Right atrium auricular region (tissue), 2 donors: ENCODE results near the gene MGMT. TPM values are rescaled to one million over a fixed set of nuclear protein-coding genes. Genes with fewer than 3 reads are reported as not detected.

Experiments used
- DNase-seq: peaks from one replicate; pipeline ENCODE4 v3.0.0-alpha.2; 2019; ENCODE audit warnings: low spot score
- H3K27ac ChIP-seq, 2 donors: fragments of 200-600 bp; sonication (generic); 1 replicate in 1 of 2; 2 replicates in 1 of 2; pipeline ENCODE4 v1.5.1; 2016 to 2019
- H3K27me3 ChIP-seq, 2 donors: fragments of 200-600 bp; sonication (generic); one replicate each; pipeline versions ENCODE4 v1.5.1 to v1.6.0; 2017 to 2019
- H3K36me3 ChIP-seq: fragments of 200-600 bp; sonication (generic); one replicate; pipeline ENCODE4 v1.5.1; 2016
- H3K4me1 ChIP-seq, 2 donors: fragments of 200-600 bp; sonication (generic); one replicate each; pipeline versions ENCODE4 v1.5.1 to v1.6.0; 2017 to 2019
- H3K4me3 ChIP-seq, 2 donors: fragments of 200-600 bp; sonication (generic); 1 replicate in 1 of 2; 2 replicates in 1 of 2; pipeline ENCODE4 v1.5.1; 2017 to 2019; ENCODE audit warnings: mild to moderate bottlenecking in 1 of 2, moderate library complexity in 1 of 2
- H3K9me3 ChIP-seq, 2 donors: fragments of 200-600 bp; sonication (generic); one replicate each; pipeline ENCODE4 v1.5.1; 2019
- total RNA-seq, 2 donors: library from RNA; depleted of rRNA; stranded (reverse); fragments of >200 nt; gene quantifications; one replicate each; pipeline ENCODE4 v1.1.0, GENCODE V29; 2016
- TF ChIP-seq, protein P1 (sequence below), 2 donors: fragments of 200-600 bp; sonication (generic); IDR thresholded peaks; one replicate each; pipeline ENCODE4 v1.5.1; 2019; ENCODE audit warnings: antibody characterized with exemption in 2 of 2

Gene MGMT
- total RNA-seq, 2 donors from 2014 or later: 18.2 to 19.2 TPM

DNA sequence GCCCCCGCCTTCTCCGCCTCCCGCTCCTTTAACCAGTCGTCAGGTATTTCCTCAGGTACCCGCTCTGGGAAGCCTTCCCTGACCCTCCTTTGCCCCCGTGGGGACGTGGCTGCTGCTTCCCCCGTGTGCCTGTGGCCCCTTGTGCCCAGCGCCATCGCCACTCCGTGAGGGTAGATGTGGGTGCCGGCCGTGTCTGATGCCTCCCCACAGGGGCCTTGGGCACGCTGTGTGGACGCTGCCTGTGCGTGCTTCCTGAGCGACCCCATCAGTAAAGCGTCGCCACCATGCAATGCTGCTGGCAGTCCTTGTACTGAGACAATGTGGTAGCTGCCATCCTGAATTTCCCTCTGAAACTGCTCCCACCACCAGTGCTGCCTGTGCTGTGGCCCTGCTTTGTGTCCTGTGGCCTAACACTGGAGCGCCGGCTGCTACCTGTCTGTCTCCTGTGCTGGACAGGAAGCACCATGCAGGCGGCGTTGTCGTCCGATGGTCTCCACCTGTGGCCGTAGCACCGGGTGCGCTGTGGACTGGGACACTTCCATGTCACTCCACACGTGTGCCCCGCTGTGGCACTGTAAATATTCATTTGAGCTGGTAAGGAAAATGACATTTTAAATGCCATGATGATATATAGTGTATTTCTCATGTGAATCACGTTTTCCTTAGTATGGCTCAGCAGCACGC, 213.8 kb downstream of the MGMT start:
- no peaks in the 10 kb centered on the region for H3K27me3 ChIP-seq
- TF ChIP-seq, protein P1, sequence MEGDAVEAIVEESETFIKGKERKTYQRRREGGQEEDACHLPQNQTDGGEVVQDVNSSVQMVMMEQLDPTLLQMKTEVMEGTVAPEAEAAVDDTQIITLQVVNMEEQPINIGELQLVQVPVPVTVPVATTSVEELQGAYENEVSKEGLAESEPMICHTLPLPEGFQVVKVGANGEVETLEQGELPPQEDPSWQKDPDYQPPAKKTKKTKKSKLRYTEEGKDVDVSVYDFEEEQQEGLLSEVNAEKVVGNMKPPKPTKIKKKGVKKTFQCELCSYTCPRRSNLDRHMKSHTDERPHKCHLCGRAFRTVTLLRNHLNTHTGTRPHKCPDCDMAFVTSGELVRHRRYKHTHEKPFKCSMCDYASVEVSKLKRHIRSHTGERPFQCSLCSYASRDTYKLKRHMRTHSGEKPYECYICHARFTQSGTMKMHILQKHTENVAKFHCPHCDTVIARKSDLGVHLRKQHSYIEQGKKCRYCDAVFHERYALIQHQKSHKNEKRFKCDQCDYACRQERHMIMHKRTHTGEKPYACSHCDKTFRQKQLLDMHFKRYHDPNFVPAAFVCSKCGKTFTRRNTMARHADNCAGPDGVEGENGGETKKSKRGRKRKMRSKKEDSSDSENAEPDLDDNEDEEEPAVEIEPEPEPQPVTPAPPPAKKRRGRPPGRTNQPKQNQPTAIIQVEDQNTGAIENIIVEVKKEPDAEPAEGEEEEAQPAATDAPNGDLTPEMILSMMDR (IDR thresholded peaks at IDR 0.05): no peak
- no peak overlapping the region for H3K4me3 ChIP-seq
- no peaks in the 10 kb centered on the region for H3K9me3 ChIP-seq
- no peaks in the 10 kb centered on the region for H3K36me3 ChIP-seq
- DNase-seq: no peak
- H3K4me1 ChIP-seq: no peaks in the 10 kb centered on the region
- H3K27ac ChIP-seq: no peak overlapping the region

DNA sequence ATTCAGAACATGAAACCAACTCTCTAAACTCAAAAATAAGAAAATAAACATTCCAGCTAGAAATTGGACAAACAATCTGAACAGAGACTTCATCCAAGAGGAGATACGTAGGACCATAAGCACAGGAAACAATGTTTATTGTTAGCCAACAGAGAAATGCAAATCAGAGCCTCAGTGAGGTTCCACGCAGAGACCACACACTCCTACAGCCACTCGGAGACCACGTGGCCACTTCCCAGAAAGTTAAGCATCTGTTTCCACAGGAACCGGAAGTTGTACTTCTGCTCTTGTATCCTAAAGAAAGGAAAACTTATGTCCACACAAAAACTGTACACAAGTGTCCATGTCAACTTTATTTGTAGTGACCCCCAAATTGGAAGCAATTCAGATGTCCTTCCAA, 214.8 kb downstream of the MGMT start:
- H3K27me3 ChIP-seq: no peaks in the 10 kb centered on the region
- TF ChIP-seq, protein P1 (IDR thresholded peaks at IDR 0.05): no peak
- no peak overlapping the region for H3K4me3 ChIP-seq
- no peak for DNase-seq
- no peak overlapping the region for H3K27ac ChIP-seq
- H3K4me1 ChIP-seq: no peaks in the 10 kb centered on the region
- no peaks in the 10 kb centered on the region for H3K9me3 ChIP-seq
- H3K36me3 ChIP-seq: no peaks in the 10 kb centered on the region

DNA sequence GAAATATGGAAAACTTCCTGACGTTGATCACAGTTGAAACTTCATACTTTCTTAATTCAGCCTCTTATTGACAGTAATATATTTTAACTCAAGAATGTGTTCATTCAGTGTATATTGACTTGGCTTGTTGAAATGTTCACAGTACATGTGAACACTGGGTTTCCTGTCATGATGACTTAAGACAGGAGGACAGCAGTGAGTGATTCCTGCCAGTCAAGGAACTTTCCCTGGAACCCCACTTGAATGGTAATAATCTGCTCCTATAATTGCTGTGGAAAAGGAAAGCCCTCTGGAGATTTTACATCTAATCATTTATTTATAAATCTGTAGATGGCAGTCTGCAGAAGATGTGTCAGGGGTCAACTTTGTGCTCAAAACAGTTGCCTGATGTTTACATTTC, 216.5 kb downstream of the MGMT start:
- Histone ChIP-seq H3K9me3 (no peaks in the 10 kb centered on the region), H3K4me1 (no peaks in the 10 kb centered on the region), H3K27ac (no peak overlapping the region), H3K36me3 (no peaks in the 10 kb centered on the region), H3K4me3 (no peak overlapping the region), H3K27me3 (no peaks in the 10 kb centered on the region)
- no peak for DNase-seq
- TF ChIP-seq, protein P1 (IDR thresholded peaks at IDR 0.05): no peak

DNA sequence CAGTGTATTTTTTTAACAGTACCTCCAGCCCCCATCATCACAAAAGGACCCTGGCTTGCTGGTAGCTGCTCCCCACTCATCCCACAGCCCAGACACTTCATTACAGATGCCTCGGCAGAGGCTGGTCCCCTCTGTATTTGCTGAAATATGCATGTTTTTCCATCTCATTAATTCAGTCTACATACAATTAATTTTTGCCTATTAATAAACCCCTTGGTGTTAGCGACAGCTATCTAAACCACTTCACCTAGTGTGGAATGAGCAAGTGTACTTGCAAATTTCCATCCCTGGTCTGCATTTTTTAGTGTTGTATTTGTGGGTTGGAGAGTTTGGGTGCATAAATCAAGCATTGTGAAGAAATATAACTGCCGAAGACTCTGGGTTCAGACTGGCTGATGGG, 216.9 kb downstream of the MGMT start:
- TF ChIP-seq, protein P1 (IDR thresholded peaks at IDR 0.05): no peak
- Histone ChIP-seq H3K4me3 (no peak overlapping the region), H3K9me3 (no peaks in the 10 kb centered on the region), H3K4me1 (no peaks in the 10 kb centered on the region), H3K27ac (no peak overlapping the region), H3K27me3 (no peaks in the 10 kb centered on the region), H3K36me3 (no peaks in the 10 kb centered on the region)
- no peak for DNase-seq

DNA sequence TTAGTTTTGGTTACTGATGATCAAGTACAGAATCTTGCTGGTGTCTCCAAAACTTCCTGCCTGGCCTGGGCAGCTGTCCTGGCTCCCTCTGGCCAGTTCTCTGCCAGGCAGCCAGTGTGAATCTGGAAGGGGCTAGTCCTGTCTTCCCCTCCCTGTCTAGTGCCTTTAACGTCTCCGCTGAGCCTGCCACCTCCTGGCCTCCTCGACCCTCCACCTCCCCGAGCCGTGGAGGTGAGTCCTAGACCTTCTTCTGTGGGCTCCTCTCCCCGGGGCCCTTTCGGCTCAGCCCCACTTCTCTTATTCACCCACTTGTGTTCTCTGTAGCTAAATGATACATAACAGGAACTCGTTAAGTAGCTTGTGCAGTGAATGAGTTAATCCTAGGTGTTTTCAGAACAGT, 218.2 kb downstream of the MGMT start:
- DNase-seq: no peak
- peaks cover 0 to 1% of the 10 kb centered on the region in 2 donors for H3K4me1 ChIP-seq
- H3K36me3 ChIP-seq: no peaks in the 10 kb centered on the region

More for the DNA sequence above, 218.2 kb downstream of the MGMT start:
- TF ChIP-seq, protein P1 (IDR thresholded peaks at IDR 0.05): no peak
- H3K27ac ChIP-seq: no peak overlapping the region
- H3K27me3 ChIP-seq: no peaks in the 10 kb centered on the region
- H3K9me3 ChIP-seq: no peaks in the 10 kb centered on the region
- H3K4me3 ChIP-seq: no peak overlapping the region
